Peyer's patch (tissue), 4 donors: ENCODE results near the gene RAB38. TPM values are rescaled to one million over a fixed set of nuclear protein-coding genes. Genes with fewer than 3 reads are reported as not detected.

Experiments
- DNase-seq, 3 donors: peaks; one replicate each; pipeline ENCODE4 v3.0.0-alpha.2; 2017 to 2019
- H3K27ac ChIP-seq, 4 donors: fragments of 200-600 bp; sonication (generic); one replicate each; pipeline ENCODE4 v1.5.1; 2016 to 2019
- H3K27me3 ChIP-seq, 2 donors: fragments of 200-600 bp; sonication (generic); one replicate each; pipeline ENCODE4 v1.5.1; 2019
- H3K36me3 ChIP-seq, 3 donors: fragments of 200-600 bp; sonication (generic); one replicate each; pipeline ENCODE4 v1.5.1; 2016 to 2019
- H3K4me1 ChIP-seq, 4 donors: fragments of 200-600 bp; sonication (generic); one replicate each; pipeline ENCODE4 v1.5.1; 2016 to 2019
- H3K4me3 ChIP-seq, 4 donors: fragments of 200-600 bp; sonication (generic); 1 replicate in 3 of 4; 2 replicates in 1 of 4; pipeline ENCODE4 v1.5.1; 2016 to 2019; ENCODE audit warnings: mild to moderate bottlenecking in 1 of 4
- H3K9me3 ChIP-seq, 4 donors: fragments of 200-600 bp; sonication (generic); one replicate each; pipeline ENCODE4 v1.5.1; 2016 to 2019; ENCODE audit warnings: mild to moderate bottlenecking in 1 of 4
- POLR2A ChIP-seq, 2 donors: fragments of 450-650 bp; IDR thresholded peaks; one replicate each; pipeline ENCODE4 v1.5.1; 2017; ENCODE audit warnings: antibody characterized with exemption in 2 of 2, mild to moderate bottlenecking in 2 of 2, moderate library complexity in 2 of 2
- total RNA-seq, 4 donors: library from RNA; depleted of rRNA; stranded (reverse); fragments of >200 nt; gene quantifications; one replicate each; pipeline ENCODE4 v1.1.0, GENCODE V29; 2016
- TF ChIP-seq, protein P1 (sequence below), 6 experiments: fragments of 450-650 bp in 4 of 6; fragments of 200-600 bp in 2 of 6; sonication (generic) in 1 of 6; IDR thresholded peaks; one replicate each; pipeline ENCODE4 v1.5.1; 2017 to 2019; ENCODE audit warnings: antibody characterized with exemption in 6 of 6, mild to moderate bottlenecking in 3 of 6, moderate library complexity in 1 of 6

RAB38 gene
- total RNA-seq, 4 donors from 2014 or later, result 3.7 to 6.6 (median 6.3) TPM; not detected in 1

GRCh38 chr11:88100151-88100550 lies 75.1 kb downstream of the RAB38 start:
- Histone ChIP-seq H3K36me3 (no peaks in the 10 kb centered on the region), H3K27ac (no peak overlapping the region), H3K4me3 (no peak overlapping the region), H3K27me3 (no peaks in the 10 kb centered on the region), H3K9me3 (no peaks in the 10 kb centered on the region), H3K4me1 (peaks cover 0 to 8% (median 0%) of the 10 kb centered on the region in 4 donors)
- DNase-seq, result no peak
- TF ChIP-seq, protein P1, sequence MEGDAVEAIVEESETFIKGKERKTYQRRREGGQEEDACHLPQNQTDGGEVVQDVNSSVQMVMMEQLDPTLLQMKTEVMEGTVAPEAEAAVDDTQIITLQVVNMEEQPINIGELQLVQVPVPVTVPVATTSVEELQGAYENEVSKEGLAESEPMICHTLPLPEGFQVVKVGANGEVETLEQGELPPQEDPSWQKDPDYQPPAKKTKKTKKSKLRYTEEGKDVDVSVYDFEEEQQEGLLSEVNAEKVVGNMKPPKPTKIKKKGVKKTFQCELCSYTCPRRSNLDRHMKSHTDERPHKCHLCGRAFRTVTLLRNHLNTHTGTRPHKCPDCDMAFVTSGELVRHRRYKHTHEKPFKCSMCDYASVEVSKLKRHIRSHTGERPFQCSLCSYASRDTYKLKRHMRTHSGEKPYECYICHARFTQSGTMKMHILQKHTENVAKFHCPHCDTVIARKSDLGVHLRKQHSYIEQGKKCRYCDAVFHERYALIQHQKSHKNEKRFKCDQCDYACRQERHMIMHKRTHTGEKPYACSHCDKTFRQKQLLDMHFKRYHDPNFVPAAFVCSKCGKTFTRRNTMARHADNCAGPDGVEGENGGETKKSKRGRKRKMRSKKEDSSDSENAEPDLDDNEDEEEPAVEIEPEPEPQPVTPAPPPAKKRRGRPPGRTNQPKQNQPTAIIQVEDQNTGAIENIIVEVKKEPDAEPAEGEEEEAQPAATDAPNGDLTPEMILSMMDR (IDR thresholded peaks at IDR 0.05), result no peak
- TF ChIP-seq POLR2A (IDR thresholded peaks at IDR 0.05), result no peak

DNA sequence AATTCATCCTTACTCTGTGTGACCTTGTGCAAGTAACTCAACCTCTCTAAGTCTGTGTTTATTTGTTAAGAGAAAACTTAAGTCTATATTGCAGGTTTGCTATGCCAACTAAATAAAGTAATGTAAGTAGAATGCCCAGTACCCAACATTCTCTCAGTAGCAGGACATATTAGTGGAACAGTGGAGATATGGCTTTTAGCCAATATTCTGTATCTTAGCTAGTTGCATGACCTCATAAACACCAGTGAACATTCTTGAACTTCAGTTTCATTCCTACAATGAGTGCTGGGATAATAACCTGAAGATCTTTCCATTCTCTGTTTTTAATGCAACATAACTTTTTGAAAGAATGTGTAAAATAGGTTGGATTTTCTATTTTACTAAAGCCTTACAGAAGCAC lies 77.0 kb downstream of the RAB38 start:
- TF ChIP-seq, protein P1 (IDR thresholded peaks at IDR 0.05), result no peak
- TF ChIP-seq POLR2A (IDR thresholded peaks at IDR 0.05), result no peak
- DNase-seq, result no peak
- Histone ChIP-seq H3K27ac (no peak overlapping the region), H3K4me3 (no peak overlapping the region), H3K4me1 (no peaks in the 10 kb centered on the region), H3K36me3 (no peaks in the 10 kb centered on the region), H3K9me3 (no peaks in the 10 kb centered on the region), H3K27me3 (no peaks in the 10 kb centered on the region)

GRCh38 chr11:88089134-88089533 lies 86.1 kb downstream of the RAB38 start:
- TF ChIP-seq, protein P1 (IDR thresholded peaks at IDR 0.05), result no peak
- no peak for TF ChIP-seq POLR2A (IDR thresholded peaks at IDR 0.05)
- no peaks in the 10 kb centered on the region for H3K36me3 ChIP-seq
- no peaks in the 10 kb centered on the region for H3K27me3 ChIP-seq
- H3K4me1 ChIP-seq, result no peaks in the 10 kb centered on the region
- no peaks in the 10 kb centered on the region for H3K9me3 ChIP-seq
- DNase-seq, result no peak
- no peak overlapping the region for H3K27ac ChIP-seq
- no peak overlapping the region for H3K4me3 ChIP-seq

GRCh38 chr11:88087337-88087736 lies 87.9 kb downstream of the RAB38 start:
- no peak for TF ChIP-seq POLR2A (IDR thresholded peaks at IDR 0.05)
- TF ChIP-seq, protein P1 (IDR thresholded peaks at IDR 0.05), result no peak
- no peak overlapping the region for H3K27ac ChIP-seq
- H3K4me3 ChIP-seq, result no peak overlapping the region
- no peaks in the 10 kb centered on the region for H3K9me3 ChIP-seq
- no peaks in the 10 kb centered on the region for H3K27me3 ChIP-seq
- H3K36me3 ChIP-seq, result no peaks in the 10 kb centered on the region
- no peaks in the 10 kb centered on the region for H3K4me1 ChIP-seq
- no peak for DNase-seq

- Histone ChIP-seq H3K27me3 (no peaks in the 10 kb centered on the region), H3K27ac (no peak overlapping the region), H3K36me3 (no peaks in the 10 kb centered on the region), H3K4me1 (no peaks in the 10 kb centered on the region), H3K4me3 (no peak overlapping the region), H3K9me3 (no peaks in the 10 kb centered on the region)
- no peak for DNase-seq
- TF ChIP-seq, protein P1 (IDR thresholded peaks at IDR 0.05), result no peak
- no peak for TF ChIP-seq POLR2A (IDR thresholded peaks at IDR 0.05)
Measured at GRCh38 chr11:88086297-88086696, 88.9 kb downstream of the RAB38 start.

GRCh38 chr11:88070437-88070836 lies 104.8 kb downstream of the RAB38 start:
- H3K4me3 ChIP-seq, result no peak overlapping the region
- no peaks in the 10 kb centered on the region for H3K4me1 ChIP-seq
- H3K9me3 ChIP-seq, result peaks cover 0 to 4% (median 0%) of the 10 kb centered on the region in 4 donors
- no peak for DNase-seq
- no peaks in the 10 kb centered on the region for H3K36me3 ChIP-seq
- no peaks in the 10 kb centered on the region for H3K27me3 ChIP-seq
- no peak overlapping the region for H3K27ac ChIP-seq
- TF ChIP-seq, protein P1 (IDR thresholded peaks at IDR 0.05), result no peak
- TF ChIP-seq POLR2A (IDR thresholded peaks at IDR 0.05), result no peak
